Measurements from ENCODE around the gene MMD. TPM values are rescaled to one million over a fixed set of nuclear protein-coding genes. Genes with fewer than 3 reads are reported as not detected.

Gene MMD
- total and polyA plus RNA-seq, 2 of the 13 experiments (the other 11 are each of a cell fraction or from before 2014, with no cell fraction given), result 121 to 225 TPM

- TF ChIP-seq ZNF616 (CRISPR knock-in tag; IDR thresholded peaks at IDR 0.05; ENCODE audit: low read depth) (peak; percentile 79), TCF7L2 (IDR thresholded peaks at IDR 0.05; ENCODE audit: low read depth, low read length) (no peak), NCOA2 (CRISPR knock-in tag; IDR thresholded peaks at IDR 0.05) (peak; percentile 15; the same call in 1 of the 2 replicates), ZNF75D (CRISPR knock-in tag; IDR thresholded peaks at IDR 0.05; ENCODE audit: borderline replicate concordance) (peak; percentile 72; the same call in 1 of the 2 replicates), ZNF530 (CRISPR knock-in tag; IDR thresholded peaks at IDR 0.05; ENCODE audit: low read depth) (no peak), SPEN (CRISPR knock-in tag; IDR thresholded peaks at IDR 0.05; ENCODE audit: low read depth) (peak; percentile 53; the same call in 1 of the 2 replicates), PATZ1 (CRISPR knock-in tag; IDR thresholded peaks at IDR 0.05) (peak; percentile 87), ZNF547 (CRISPR knock-in tag; IDR thresholded peaks at IDR 0.05) (no peak; the same call in 1 of the 2 replicates), CENPBD1 (CRISPR knock-in tag; IDR thresholded peaks at IDR 0.05; ENCODE audit: borderline replicate concordance, low read depth) (no peak; the same call in 1 of the 2 replicates), ZSCAN31 (CRISPR knock-in tag; IDR thresholded peaks at IDR 0.05; ENCODE audit: low read depth) (peak; percentile 90), ZSCAN20 (CRISPR knock-in tag; IDR thresholded peaks at IDR 0.05; ENCODE audit: borderline replicate concordance) (no peak; the same call in 1 of the 2 replicates), KDM2A (CRISPR knock-in tag; IDR thresholded peaks at IDR 0.05; ENCODE audit: borderline replicate concordance, low read depth) (peak; percentile 50), KAT2B (IDR thresholded peaks at IDR 0.05; ENCODE audit: borderline replicate concordance, low read depth, low read length) (peak; percentile 88), ZNF280D (CRISPR knock-in tag; IDR thresholded peaks at IDR 0.05) (no peak; the same call in 1 of the 2 replicates), SOX13 (IDR thresholded peaks at IDR 0.05) (no peak), SOX13 (CRISPR knock-in tag; conservative IDR thresholded peaks at IDR 0.05 in 1 of 2, IDR thresholded peaks at IDR 0.05 in 1 of 2) (peak in 1 of 2 experiments; percentile 29; a peak in 1 of 4 replicates), ZNF430 (CRISPR knock-in tag; IDR thresholded peaks at IDR 0.05) (peak; percentile 46; the same call in 1 of the 2 replicates), GRHL1 (CRISPR knock-in tag; conservative IDR thresholded peaks at IDR 0.05) (no peak), ZNF543 (CRISPR knock-in tag; IDR thresholded peaks at IDR 0.05) (peak; percentile 45; the same call in 1 of the 2 replicates), NFKB2 (CRISPR knock-in tag; IDR thresholded peaks at IDR 0.05; ENCODE audit: borderline replicate concordance) (peak; percentile 45; the same call in 1 of the 2 replicates)
Observed at GRCh38 chr17:55421179-55421934, at the start of gene MMD (continued).
